ENCODE data around the gene PLD4. TPM values are rescaled to one million over a fixed set of nuclear protein-coding genes. Genes with fewer than 3 reads are reported as not detected.

The PLD4 gene
- total RNA-seq, 1 experiment from 2014 or later = not detected

Other genes starting within 250 kb of the PLD4 start
- gene INF2, start 235.3 kb upstream of the PLD4 start, total RNA-seq (2021) = 107 and 113 TPM in 2 replicates
- gene ADSS1, start 200.7 kb upstream of the PLD4 start, total RNA-seq (2021) = 5.8 and 11.5 TPM in 2 replicates
- 85.8 and 116 TPM in 2 replicates for gene SIVA1, start 171.7 kb upstream of the PLD4 start, total RNA-seq (2021)
- gene AKT1, start 129.1 kb upstream of the PLD4 start, total RNA-seq (2021) = 107 and 144 TPM in 2 replicates
- gene ZBTB42, start 123.8 kb upstream of the PLD4 start, total RNA-seq (2021) = 4.2 and 6.1 TPM in 2 replicates
- 25.7 and 26.4 TPM in 2 replicates for gene CEP170B, start 59.6 kb upstream of the PLD4 start, total RNA-seq (2021)
- 30.8 and 38.9 TPM in 2 replicates for gene AHNAK2, start 53.5 kb downstream of the PLD4 start, total RNA-seq (2021)
- 12.5 and 12.6 TPM in 2 replicates for gene CLBA1, start 60.9 kb downstream of the PLD4 start, total RNA-seq (2021)
- gene CDCA4, start 96.2 kb downstream of the PLD4 start, total RNA-seq (2021) = 24.9 and 27.7 TPM in 2 replicates
- 0.98 TPM in 1 of 2 replicates, not detected in the other for gene GPR132, start 140.6 kb downstream of the PLD4 start, total RNA-seq (2021)
- 17.8 and 20.5 TPM in 2 replicates for gene JAG2, start 243.9 kb downstream of the PLD4 start, total RNA-seq (2021)

Data from PC-9 (cell line).